IPS-NIHi11 (cell line): Measurements from ENCODE around the gene IDI2.
"Not testable (repeated sequence)": the region's sequence is repeated elsewhere in the genome, so short reads cannot be mapped to it uniquely, and the experiment has no call there.

ENCODE experiments used
- DNase-seq: peaks from one replicate; pipeline ENCODE4 v3.0.0; 2012; ENCODE audit warnings: mixed read lengths, low spot score

Gene IDI2

GRCh38 chr10:1025683-1026082 is at the start of gene IDI2:
TSS of gene IDI2 (minus strand) at chr10:1025859. CDS start at chr10:1024723, 1,136 bp downstream.
- DNase-seq, result no peak

DNA sequence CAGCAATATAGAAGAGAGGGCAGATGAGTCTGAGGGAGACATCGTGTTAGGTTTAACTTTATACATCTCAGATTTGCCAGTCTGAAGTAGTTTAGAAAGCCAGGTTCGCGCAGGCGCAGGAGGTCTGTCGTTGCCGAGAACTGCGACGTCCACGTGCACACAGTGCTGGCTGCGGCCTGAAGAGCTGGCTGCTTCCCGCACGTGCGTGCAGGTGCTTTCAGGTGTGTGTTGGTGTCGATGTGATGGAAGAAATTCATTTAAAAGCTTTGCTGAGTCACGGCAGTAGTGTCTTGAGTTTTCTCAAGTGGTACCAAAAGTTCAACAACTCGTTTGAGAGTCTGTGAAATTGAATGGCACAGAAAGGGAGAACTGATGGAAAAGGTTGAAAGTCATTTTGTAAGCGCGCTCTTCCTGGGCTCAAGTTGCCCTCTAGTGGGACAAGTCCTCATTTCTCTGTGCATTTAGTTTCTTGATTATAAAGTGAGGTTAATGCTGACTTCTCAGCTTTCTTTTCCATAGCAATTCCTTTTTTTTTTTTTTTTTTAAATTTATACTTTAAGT is 49.2 kb upstream of the IDI2 start:
- DNase-seq, result no peak

GRCh38 chr10:1074052-1074747 is 48.5 kb upstream of the IDI2 start:
- no peak for DNase-seq

- DNase-seq, result peak; percentile 23
Measured at GRCh38 chr10:1070919-1071318, 45.3 kb upstream of the IDI2 start.

DNA sequence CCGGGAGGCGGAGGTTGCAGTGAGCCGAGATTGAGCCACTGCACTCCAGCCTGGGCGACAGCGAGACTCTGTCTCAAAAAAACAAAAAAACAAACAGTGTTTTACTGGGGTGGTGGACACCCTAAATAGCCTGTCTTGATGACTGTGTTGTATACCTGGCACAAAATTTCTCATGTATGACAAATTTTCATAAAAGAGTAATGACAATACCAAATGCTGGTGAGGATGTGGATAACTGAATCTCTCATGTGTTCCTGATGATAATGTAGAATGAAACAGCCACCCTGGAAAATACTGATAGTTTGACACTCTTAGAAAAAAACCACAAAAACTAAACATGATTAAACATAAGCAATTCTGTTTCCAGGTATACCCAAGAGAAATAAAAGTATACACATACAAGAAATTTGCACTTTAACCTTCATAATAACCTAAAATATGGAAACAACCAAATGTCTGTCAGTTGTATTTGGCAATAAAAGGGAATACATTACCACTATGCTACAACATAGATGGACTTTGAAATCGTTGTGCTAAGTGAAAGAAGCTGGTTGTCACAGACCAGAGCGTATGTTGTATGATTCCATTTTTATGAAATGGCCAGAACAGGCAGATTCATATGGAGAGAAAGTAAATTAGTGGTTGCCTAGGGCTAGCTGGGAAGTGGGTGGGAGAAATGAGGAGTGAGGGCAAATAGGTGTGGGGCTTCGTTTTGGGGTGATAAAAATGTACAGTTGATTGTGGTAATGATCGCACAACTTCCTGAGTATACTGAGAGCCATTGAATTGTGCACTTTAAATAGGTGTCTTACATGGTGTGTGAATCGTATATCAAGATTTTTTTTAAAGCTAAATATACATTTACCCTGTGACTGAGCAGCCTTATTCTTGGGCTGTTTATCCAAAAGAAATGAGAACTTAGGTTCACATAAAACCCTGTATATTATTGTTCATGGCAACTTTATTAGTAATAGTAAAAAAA is 43.0 kb upstream of the IDI2 start:
- DNase-seq, result no peak

DNA sequence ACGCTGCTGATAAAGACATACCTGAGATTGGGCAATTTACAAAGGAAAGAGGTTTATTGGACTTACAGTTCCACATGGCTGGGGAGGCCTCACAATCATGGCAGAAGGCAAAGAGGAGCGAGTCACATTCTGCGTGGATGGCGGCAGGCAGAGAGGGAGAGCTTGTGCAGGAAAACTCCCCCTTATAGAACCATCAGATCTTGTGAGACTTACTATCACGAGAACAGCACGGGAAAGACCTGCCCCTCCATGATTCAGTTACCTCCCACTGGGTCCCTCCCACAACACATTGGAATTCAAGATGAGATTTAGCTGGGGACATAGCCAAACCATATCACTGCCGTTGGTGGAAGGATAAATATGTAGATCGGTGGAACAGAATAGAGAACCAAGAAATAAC is 41.1 kb upstream of the IDI2 start:
- DNase-seq, result not testable (repeated sequence)

DNA sequence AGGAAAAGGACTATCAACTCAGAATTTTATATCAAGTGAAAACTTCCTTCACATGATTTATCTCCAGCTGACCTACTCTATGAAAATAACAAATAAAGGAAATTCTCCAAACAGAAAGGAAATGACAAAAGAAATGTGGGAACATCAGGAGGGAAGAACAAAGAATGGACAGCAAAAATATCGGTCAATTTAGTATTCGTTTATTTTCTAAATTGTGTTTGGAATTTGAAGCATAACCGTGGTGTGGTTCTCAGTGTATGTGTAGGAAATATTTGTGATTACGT is 39.2 kb upstream of the IDI2 start:
- no peak for DNase-seq

GRCh38 chr10:1063232-1063865 is 37.7 kb upstream of the IDI2 start:
- DNase-seq, result no peak

DNA sequence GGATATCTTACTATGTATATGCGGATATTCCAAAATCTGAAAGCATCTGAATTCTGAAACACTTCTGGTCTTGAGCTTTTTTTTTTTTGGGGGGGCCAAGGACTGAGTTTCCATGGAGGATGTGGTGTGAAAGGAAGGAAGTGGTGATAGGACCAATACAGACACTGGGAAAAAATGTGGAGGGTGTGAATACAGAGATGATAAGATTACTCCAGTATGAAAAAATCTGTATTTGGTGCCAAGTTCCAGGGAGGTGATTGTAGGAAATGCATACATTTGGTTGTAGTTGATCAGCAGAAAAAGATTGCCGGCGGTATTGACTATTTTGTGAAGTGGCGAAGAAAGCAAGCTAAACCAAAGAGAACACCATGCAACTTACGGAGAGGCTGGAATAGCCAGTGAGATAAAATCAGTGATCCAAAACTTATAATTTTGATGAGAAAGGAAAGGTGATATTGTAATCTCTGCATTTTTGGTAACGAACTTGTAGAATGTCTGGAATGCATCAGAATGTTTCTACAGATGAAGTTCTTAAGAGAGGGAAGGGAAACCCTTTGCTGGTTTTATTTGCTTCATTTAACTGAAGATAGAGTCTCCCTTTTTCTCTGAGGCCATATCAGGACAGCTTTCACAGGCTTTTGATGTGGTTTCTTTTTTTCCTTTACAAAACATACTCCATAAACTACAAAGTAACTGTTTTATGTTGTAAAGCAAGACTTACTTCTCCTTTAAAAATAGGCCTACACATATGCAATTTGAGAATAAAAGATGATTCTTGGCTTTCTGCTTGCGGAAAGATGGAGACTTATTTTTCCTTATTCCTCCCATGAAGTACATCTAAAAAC is 36.5 kb upstream of the IDI2 start:
- no peak for DNase-seq

GRCh38 chr10:1059902-1060301 is 34.2 kb upstream of the IDI2 start:
- no peak for DNase-seq

- DNase-seq, result no peak
Measured at GRCh38 chr10:1058017-1058416, 32.4 kb upstream of the IDI2 start.

- no peak for DNase-seq
Measured at GRCh38 chr10:1057106-1057657, 31.5 kb upstream of the IDI2 start.

DNA sequence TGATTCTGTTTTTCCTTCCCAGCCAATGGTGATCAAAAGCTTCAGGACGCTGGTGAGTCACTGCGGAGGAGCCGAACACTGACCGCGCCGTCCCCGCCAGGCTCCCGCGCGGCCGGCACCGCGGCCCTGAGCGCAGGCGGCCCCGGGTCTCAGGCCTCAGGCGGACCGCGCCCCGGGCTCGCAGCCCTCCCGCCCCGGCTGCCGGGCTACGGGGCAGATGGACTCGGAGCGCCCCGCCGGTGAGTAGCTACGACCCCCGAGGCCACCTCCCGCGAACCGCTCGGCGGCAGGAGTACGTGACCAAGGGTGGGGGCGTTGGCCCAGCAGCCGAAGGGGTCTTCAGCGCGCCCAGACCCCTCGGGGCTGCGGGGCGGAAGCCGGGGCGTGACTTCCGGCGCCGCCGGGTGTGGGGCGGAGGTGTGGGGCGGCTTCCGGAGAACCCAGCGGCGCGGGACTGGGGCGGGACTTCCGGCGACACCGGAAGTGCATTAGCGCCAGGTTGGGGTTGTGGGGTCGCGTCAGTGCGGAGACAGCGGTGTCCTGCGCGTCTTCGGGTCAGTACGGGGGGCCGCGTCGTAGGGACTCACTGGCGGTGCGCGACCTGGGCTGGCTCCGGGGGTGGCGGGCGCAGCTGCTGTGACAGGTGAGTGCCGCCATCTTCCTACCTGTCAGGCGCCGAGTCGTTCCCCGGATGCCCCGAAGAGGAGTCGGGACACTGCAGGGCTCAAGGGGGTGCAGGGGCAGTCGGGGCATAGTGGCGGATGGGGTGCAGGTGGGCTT is 30.9 kb upstream of the IDI2 start, which contains the start of gene WDR37:
WDR37 (plus strand) TSS at position 60 of the 780 bp plus-strand sequence. CDS start 15,771 bp downstream, outside the sequence.
- peak; percentile 97 for DNase-seq

DNA sequence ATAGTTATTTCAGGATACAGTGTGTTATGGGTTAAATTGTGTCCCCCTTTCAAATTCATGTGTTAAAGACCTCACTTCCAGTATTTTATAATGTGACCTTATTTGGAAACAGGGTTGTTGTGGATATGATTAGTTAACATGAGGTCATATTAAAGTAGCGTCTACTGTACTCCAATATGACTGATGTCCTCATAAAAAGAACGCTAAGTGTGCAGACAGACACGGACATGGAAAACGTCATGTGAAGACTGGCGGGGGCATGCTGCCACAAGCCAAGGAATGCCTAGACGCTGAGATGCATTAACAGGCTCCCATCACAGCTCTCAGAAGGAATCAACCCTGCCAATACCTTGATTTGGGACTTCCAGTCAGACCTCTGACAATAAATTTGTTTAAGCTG is 29.0 kb upstream of the IDI2 start:
- no peak for DNase-seq

DNA sequence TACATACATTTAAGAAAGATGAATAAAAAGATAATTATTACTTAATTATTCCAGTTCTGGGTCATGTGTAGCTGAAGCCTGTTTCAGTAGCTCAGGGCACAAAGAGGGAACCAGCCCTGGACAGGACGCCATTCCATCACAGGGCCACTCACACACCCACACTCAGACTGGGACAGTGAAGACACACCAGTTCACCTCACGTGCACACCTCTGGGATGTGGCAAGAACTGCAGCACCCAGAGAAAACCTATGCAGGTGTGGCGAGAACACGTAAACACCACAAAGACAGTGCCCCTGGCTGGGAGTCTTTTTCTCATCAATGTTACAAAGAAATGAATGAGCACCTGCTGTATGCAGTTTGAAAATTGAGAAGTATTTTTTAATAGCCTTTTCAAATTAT is 24.9 kb upstream of the IDI2 start:
- no peak for DNase-seq

- no peak for DNase-seq
Measured at GRCh38 chr10:1050145-1050544, 24.5 kb upstream of the IDI2 start.

GRCh38 chr10:1049425-1049958 is 23.8 kb upstream of the IDI2 start:
- no peak for DNase-seq

- DNase-seq, result peak; percentile 95
Measured at GRCh38 chr10:1048732-1049424, 23.2 kb upstream of the IDI2 start, which contains the start of gene IDI1. TSS of gene IDI1 (minus strand) at chr10:1049119. CDS start at chr10:1049003, 116 bp downstream.

DNA sequence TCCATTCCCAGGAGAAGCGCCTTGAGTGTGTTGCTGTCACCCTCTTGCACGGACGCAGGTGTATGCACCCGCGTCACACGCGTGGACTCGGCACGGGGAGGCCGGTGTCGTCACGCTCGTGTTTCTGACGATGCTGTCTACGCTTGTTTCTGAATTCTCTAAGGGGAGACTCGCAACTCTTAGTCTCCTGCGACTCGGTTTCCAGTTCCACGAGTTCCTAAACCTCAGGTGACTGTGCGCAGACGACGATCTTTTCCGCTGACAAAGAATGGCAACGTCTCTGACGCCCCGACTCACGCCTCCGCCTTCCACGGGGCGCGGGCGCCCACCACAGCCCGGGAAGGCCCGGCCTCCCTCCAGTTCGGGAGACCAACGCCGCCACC is 22.7 kb upstream of the IDI2 start:
- DNase-seq, result no peak
